Caco-2 (cell line): Measurements from ENCODE around the gene EME1. TPM values are rescaled to one million over a fixed set of nuclear protein-coding genes. Genes with fewer than 3 reads are reported as not detected.
A peak's percentile ranks its signal among the peaks of the same experiment; 100 is the strongest.

Experiments
- BruUV-seq: library from RNA; stranded (reverse); fragments of 400-500 nt; replicated peaks from 2 replicates; lab custom pipeline; 2021; lab: Mats Ljungman, UMichigan
- CTCF ChIA-PET: fragments of 300-600 bp; sonication (Branson Sonifier 250); formaldehyde crosslinking; loops from one replicate; lab custom pipeline; 2022; ENCODE audit warnings: antibody characterized with exemption; lab: Charles Lee
- POLR2A ChIA-PET: fragments of 300-600 bp; sonication (Branson Sonifier 250); formaldehyde crosslinking; loops from one replicate; lab custom pipeline; 2022; ENCODE audit warnings: antibody characterized with exemption; lab: Charles Lee
- DNase-seq, 2 experiments: peaks; one replicate each; pipeline versions ENCODE4 v3.0.0 to v3.0.0-alpha.2; 2020 to 2022
- H3K27me3 ChIP-seq: replicated peaks from 2 replicates; pipeline ENCODE4 v1.6.0; 2011; ENCODE audit warnings: low read length; ENCODE audit not compliant: control insufficient read depth, insufficient read depth
- H3K36me3 ChIP-seq: 2 replicates; pipeline ENCODE4 v1.5.1; 2011; ENCODE audit warnings: low read length; ENCODE audit not compliant: control insufficient read depth, insufficient read depth
- H3K4me1 ChIP-seq: fragments of 250-450 bp; sonication (Bioruptor Pico); 2 replicates; pipeline ENCODE4 v1.5.1; 2020; ENCODE audit warnings: mild to moderate bottlenecking
- H3K4me3 ChIP-seq: 2 replicates; pipeline ENCODE4 v1.5.1; 2011; ENCODE audit warnings: low read depth, mild to moderate bottlenecking, control low read depth, low read length
- H3K9me3 ChIP-seq: fragments of 250-450 bp; sonication (Bioruptor Pico); 2 replicates; pipeline ENCODE4 v1.5.1; 2020; ENCODE audit warnings: mild to moderate bottlenecking, moderate library complexity
- H3K27ac Mint-ChIP-seq: one replicate; pipeline ENCODE4 v1.8.0; 2022; ENCODE audit warnings: mixed read lengths; ENCODE audit not compliant: unreplicated experiment
- H3K27me3 Mint-ChIP-seq: one replicate; pipeline ENCODE4 v1.8.0; 2022; ENCODE audit warnings: mixed read lengths; ENCODE audit not compliant: insufficient read depth, unreplicated experiment
- H3K36me3 Mint-ChIP-seq: one replicate; pipeline ENCODE4 v1.8.0; 2022; ENCODE audit warnings: mild to moderate bottlenecking, mixed read lengths; ENCODE audit not compliant: insufficient read depth, unreplicated experiment
- H3K4me1 Mint-ChIP-seq: one replicate; pipeline ENCODE4 v1.8.0; 2022; ENCODE audit warnings: low read depth, mixed read lengths; ENCODE audit not compliant: unreplicated experiment
- H3K4me3 Mint-ChIP-seq: one replicate; pipeline ENCODE4 v1.8.0; 2022; ENCODE audit warnings: mild to moderate bottlenecking, moderate library complexity, mixed read lengths; ENCODE audit not compliant: unreplicated experiment
- H3K9me3 Mint-ChIP-seq: one replicate; pipeline ENCODE4 v1.8.0; 2022; ENCODE audit warnings: mixed read lengths; ENCODE audit not compliant: unreplicated experiment
- CTCF ChIP-seq, 2 experiments: fragments of 200-600 bp in 1 of 2; IDR thresholded peaks; 1 replicate in 1 of 2; 2 replicates in 1 of 2; pipeline versions ENCODE4 v1.5.1 to v1.8.0; 2011 to 2022; ENCODE audit warnings: antibody characterized with exemption in 1 of 2, control low read depth in 1 of 2, inconsistent platforms in 1 of 2, low read depth in 1 of 2, low read length in 1 of 2, mild to moderate bottlenecking in 1 of 2, moderate library complexity in 1 of 2; ENCODE audit not compliant: insufficient read depth in 1 of 2, severe bottlenecking in 1 of 2, unreplicated experiment in 1 of 2
- intact Hi-C: fragments of 100-400 bp; cut with micrococcal nuclease; formaldehyde crosslinking; loops from one replicate; pipeline ENCODE4 v1.10.0; 2022; ENCODE audit not compliant: unreplicated experiment
- total RNA-seq: library from RNA; stranded (reverse); gene quantifications from 2 replicates; pipeline ENCODE4 v1.2.3, GENCODE V29; 2022

Gene EME1
- total RNA-seq, 1 experiment from 2014 or later: 48.5 TPM

- H3K4me3 Mint-ChIP-seq: no peak overlapping the region
- H3K27me3 Mint-ChIP-seq: peaks cover 9% of the 10 kb centered on the region
- TF ChIP-seq CTCF (IDR thresholded peaks at IDR 0.05; ENCODE audit: insufficient read depth in 1 of 2, low read depth in 1 of 2, low read length in 1 of 2, severe bottlenecking in 1 of 2, unreplicated experiment in 1 of 2): no peak
- H3K9me3 ChIP-seq: no peaks in the 10 kb centered on the region
- ChIA-PET CTCF (interaction anchor here (1.1 kb wide), 2 partner anchors 67 to 68 kb away, joined by 3 read pairs; partner anchors contain the start of gene LRRC59), POLR2A (interaction anchor here (0.6 kb wide), 1 partner anchor 9 kb away, joined by 5 read pairs; no protein-coding TSS in a partner anchor)
- H3K27me3 ChIP-seq: no peaks in the 10 kb centered on the region
- no peak overlapping the region for H3K4me3 ChIP-seq
- H3K9me3 Mint-ChIP-seq: no peaks in the 10 kb centered on the region
- no peaks in the 10 kb centered on the region for H3K36me3 Mint-ChIP-seq
- intact Hi-C loops: no loop called here
- no TSS peak for BruUV-seq
- DNase-seq: peak in 1 of 2 experiments; percentile 49
- no peaks in the 10 kb centered on the region for H3K4me1 ChIP-seq
- no peak overlapping the region for H3K27ac Mint-ChIP-seq
- H3K36me3 ChIP-seq: no peaks in the 10 kb centered on the region
- peaks cover 5% of the 10 kb centered on the region for H3K4me1 Mint-ChIP-seq
These were observed 42.8 kb upstream of the EME1 start for GRCh38 chr17:50330151-50330775.

GRCh38 chr17:50331085-50331791 lies 41.8 kb upstream of the EME1 start:
- Mint-ChIP-seq H3K27ac (no peak overlapping the region), H3K9me3 (no peaks in the 10 kb centered on the region), H3K36me3 (no peaks in the 10 kb centered on the region), H3K4me3 (no peak overlapping the region), H3K4me1 (peaks cover 5% of the 10 kb centered on the region), H3K27me3 (peaks cover 9% of the 10 kb centered on the region)
- Histone ChIP-seq H3K27me3 (no peaks in the 10 kb centered on the region), H3K9me3 (no peaks in the 10 kb centered on the region), H3K4me3 (no peak overlapping the region), H3K36me3 (no peaks in the 10 kb centered on the region), H3K4me1 (no peaks in the 10 kb centered on the region)
- peak in 1 of 2 experiments; percentile 32 for DNase-seq
- no peak for TF ChIP-seq CTCF (IDR thresholded peaks at IDR 0.05; ENCODE audit: insufficient read depth in 1 of 2, low read depth in 1 of 2, low read length in 1 of 2, severe bottlenecking in 1 of 2, unreplicated experiment in 1 of 2)
- intact Hi-C loops: no loop called here
- BruUV-seq: no TSS peak
- ChIA-PET CTCF (interaction anchor here (1.1 kb wide), 1 partner anchor 66 kb away, joined by 3 read pairs; the partner anchor contains the start of gene LRRC59), POLR2A (interaction anchor here (0.6 kb wide), 1 partner anchor 10 kb away, joined by 5 read pairs; no protein-coding TSS in a partner anchor)

GRCh38 chr17:50332196-50332595 lies 40.8 kb upstream of the EME1 start:
- no peaks in the 10 kb centered on the region for H3K36me3 ChIP-seq
- Mint-ChIP-seq H3K36me3 (no peaks in the 10 kb centered on the region), H3K4me1 (no peaks in the 10 kb centered on the region), H3K4me3 (no peak overlapping the region), H3K27me3 (peaks cover 9% of the 10 kb centered on the region), H3K9me3 (no peaks in the 10 kb centered on the region), H3K27ac (no peak overlapping the region)
- no peaks in the 10 kb centered on the region for H3K27me3 ChIP-seq
- CTCF ChIA-PET: interaction anchor here (0.6 to 2.0 kb wide), 2 partner anchors 25 to 132 kb away, joined by 4 to 6 read pairs; partner anchors contain the start of gene COL1A1
- POLR2A ChIA-PET: interaction anchor here (0.9 kb wide), 1 partner anchor 14 kb away, joined by 3 read pairs; the partner anchor contains the start of gene XYLT2
- intact Hi-C loops: no loop called here
- no peaks in the 10 kb centered on the region for H3K9me3 ChIP-seq
- peak in 1 of 2 experiments; percentile 24 for DNase-seq
- no peak for TF ChIP-seq CTCF (IDR thresholded peaks at IDR 0.05; ENCODE audit: insufficient read depth in 1 of 2, low read depth in 1 of 2, low read length in 1 of 2, severe bottlenecking in 1 of 2, unreplicated experiment in 1 of 2)
- no peaks in the 10 kb centered on the region for H3K4me1 ChIP-seq
- BruUV-seq: no TSS peak
- H3K4me3 ChIP-seq: no peak overlapping the region
